SU-DHL-6 (cell line): ENCODE data around the gene GABBR2.

Source experiments
- H2AFZ ChIP-seq: fragments of 200-600 bp; sonication (generic); 2 replicates; pipeline ENCODE4 v1.6.1; 2014; ENCODE audit warnings: low read depth, mild to moderate bottlenecking, moderate library complexity, mixed read lengths, antibody characterized with exemption, low read length; ENCODE audit not compliant: severe bottlenecking
- H3F3A ChIP-seq: fragments of 200-600 bp; shearing (Covaris generic); 2 replicates; pipeline ENCODE4 v1.6.0; 2016; ENCODE audit warnings: antibody characterized with exemption, mild to moderate bottlenecking; ENCODE audit not compliant: insufficient read depth
- H3K27ac ChIP-seq: fragments of 200-600 bp; sonication (generic); 2 replicates; pipeline ENCODE4 v1.5.1; 2016; ENCODE audit warnings: low read depth, mild to moderate bottlenecking, low read length, moderate library complexity, mixed read lengths
- H3K27me3 ChIP-seq: fragments of 200-600 bp; sonication (generic), shearing (Covaris generic); 2 replicates; pipeline ENCODE4 v1.6.0; 2014; ENCODE audit warnings: mild to moderate bottlenecking, low read length
- H3K36me3 ChIP-seq: fragments of 200-600 bp; sonication (generic); 2 replicates; pipeline ENCODE4 v1.6.1; 2014; ENCODE audit warnings: mild to moderate bottlenecking, low read length, mixed read lengths
- H3K4me2 ChIP-seq: fragments of 300-600, 200-600 bp; shearing (Covaris generic), sonication (generic); 2 replicates; pipeline ENCODE4 v1.6.0; 2014; ENCODE audit warnings: low read length, low read depth, mild to moderate bottlenecking; ENCODE audit not compliant: poor library complexity, severe bottlenecking
- H3K4me3 ChIP-seq: fragments of 200-600 bp; sonication (generic); 2 replicates; pipeline ENCODE4 v1.5.1; 2014; ENCODE audit warnings: antibody characterized with exemption, low read length, mild to moderate bottlenecking, mixed read lengths; ENCODE audit not compliant: insufficient read depth, poor library complexity, severe bottlenecking
- H3K79me2 ChIP-seq: fragments of 200-600 bp; sonication (generic); 2 replicates; pipeline ENCODE4 v1.6.1; 2014; ENCODE audit warnings: mild to moderate bottlenecking, low read length, moderate library complexity; ENCODE audit not compliant: insufficient read depth
- H3K9ac ChIP-seq: fragments of 200-600 bp; sonication (generic); 2 replicates; pipeline ENCODE4 v1.7.0; 2014; ENCODE audit warnings: mild to moderate bottlenecking, low read length
- H3K9me2 ChIP-seq: fragments of 200-600 bp; sonication (generic); replicated peaks from 2 replicates; pipeline ENCODE4 v1.6.1; 2014; ENCODE audit warnings: low read length; ENCODE audit not compliant: insufficient read depth
- H3K9me3 ChIP-seq: fragments of 200-600 bp; sonication (generic); 2 replicates; pipeline ENCODE4 v1.6.1; 2014; ENCODE audit warnings: low read length, mixed read lengths; ENCODE audit not compliant: insufficient read depth
- H4K20me1 ChIP-seq: fragments of 200-600 bp; sonication (generic); 2 replicates; pipeline ENCODE4 v1.6.1; 2014; ENCODE audit warnings: low read depth, mild to moderate bottlenecking, antibody characterized with exemption, low read length, moderate library complexity, mixed read lengths
- CTCF ChIP-seq: fragments of 200-600 bp; sonication (generic); IDR thresholded peaks from one replicate; pipeline ENCODE4 v1.5.1; 2017; ENCODE audit warnings: antibody characterized with exemption, mild to moderate bottlenecking, low read length, moderate library complexity; ENCODE audit not compliant: insufficient read depth, poor library complexity, severe bottlenecking
- EZH2phosphoT487 ChIP-seq: fragments of 200-600 bp; sonication (generic), shearing (Covaris generic); conservative IDR thresholded peaks from 2 replicates; pipeline ENCODE4 v1.6.1; 2018; ENCODE audit warnings: mild to moderate bottlenecking, antibody characterized with exemption, low read length, moderate library complexity, mixed read lengths

GABBR2 gene

GRCh38 chr9:98276907-98277469 is 431.7 kb downstream of the GABBR2 start:
- Histone ChIP-seq H3K9me2 (no peaks in the 10 kb centered on the region), H3K36me3 (no peaks in the 10 kb centered on the region)

GRCh38 chr9:98275159-98275558 is 433.6 kb downstream of the GABBR2 start:
- H2AFZ ChIP-seq: no peak overlapping the region
- no peaks in the 10 kb centered on the region for H3K9me3 ChIP-seq
- H3K9me2 ChIP-seq: no peaks in the 10 kb centered on the region
- no peaks in the 10 kb centered on the region for H3F3A ChIP-seq
- H3K79me2 ChIP-seq: no peaks in the 10 kb centered on the region
- TF ChIP-seq EZH2phosphoT487: no peak
- no peak for TF ChIP-seq CTCF
- no peaks in the 10 kb centered on the region for H4K20me1 ChIP-seq
- no peak overlapping the region for H3K4me2 ChIP-seq
- no peak overlapping the region for H3K27ac ChIP-seq
- H3K27me3 ChIP-seq: no peaks in the 10 kb centered on the region
- no peaks in the 10 kb centered on the region for H3K36me3 ChIP-seq
- H3K9ac ChIP-seq: no peak overlapping the region
- no peak overlapping the region for H3K4me3 ChIP-seq

More at GRCh38 chr9:98276907-98277469, 431.7 kb downstream of the GABBR2 start:
- no peak overlapping the region for H3K4me3 ChIP-seq
- H3K27ac ChIP-seq: no peak overlapping the region
- H2AFZ ChIP-seq: no peak overlapping the region
- TF ChIP-seq EZH2phosphoT487 (no peak), CTCF (no peak)
- H3K27me3 ChIP-seq: no peaks in the 10 kb centered on the region
- no peaks in the 10 kb centered on the region for H3K79me2 ChIP-seq
- H4K20me1 ChIP-seq: no peaks in the 10 kb centered on the region
- H3K4me2 ChIP-seq: no peak overlapping the region
- no peak overlapping the region for H3K9ac ChIP-seq
- H3K9me3 ChIP-seq: no peaks in the 10 kb centered on the region
- H3F3A ChIP-seq: no peaks in the 10 kb centered on the region

GRCh38 chr9:98272083-98272482 is 436.7 kb downstream of the GABBR2 start:
- Histone ChIP-seq H3K9me2 (no peaks in the 10 kb centered on the region), H3K4me2 (no peak overlapping the region), H3K9ac (no peak overlapping the region), H3K79me2 (no peaks in the 10 kb centered on the region), H3K36me3 (no peaks in the 10 kb centered on the region), H3F3A (no peaks in the 10 kb centered on the region), H3K4me3 (no peak overlapping the region), H3K27me3 (no peaks in the 10 kb centered on the region), H4K20me1 (no peaks in the 10 kb centered on the region), H2AFZ (no peak overlapping the region), H3K27ac (no peak overlapping the region), H3K9me3 (no peaks in the 10 kb centered on the region)
- TF ChIP-seq EZH2phosphoT487 (no peak), CTCF (no peak)
